ENCODE results near the gene CCDC74A.
"Not testable (repeated sequence)": the region's sequence is repeated elsewhere in the genome, so short reads cannot be mapped to it uniquely, and the experiment has no call there.

CCDC74A gene

GRCh38 chr2:131532723-131533608 is 5.3 kb downstream of the CCDC74A start:
- peaks cover 11% of the 10 kb centered on the region for H3K4me1 Mint-ChIP-seq (ENCODE audit: low read depth)
- not testable (repeated sequence) for H3K27ac Mint-ChIP-seq; H3K36me3 Mint-ChIP-seq (ENCODE audit: low read depth); H3K27me3 Mint-ChIP-seq; H3K9me3 Mint-ChIP-seq; H3K4me3 Mint-ChIP-seq

DNA sequence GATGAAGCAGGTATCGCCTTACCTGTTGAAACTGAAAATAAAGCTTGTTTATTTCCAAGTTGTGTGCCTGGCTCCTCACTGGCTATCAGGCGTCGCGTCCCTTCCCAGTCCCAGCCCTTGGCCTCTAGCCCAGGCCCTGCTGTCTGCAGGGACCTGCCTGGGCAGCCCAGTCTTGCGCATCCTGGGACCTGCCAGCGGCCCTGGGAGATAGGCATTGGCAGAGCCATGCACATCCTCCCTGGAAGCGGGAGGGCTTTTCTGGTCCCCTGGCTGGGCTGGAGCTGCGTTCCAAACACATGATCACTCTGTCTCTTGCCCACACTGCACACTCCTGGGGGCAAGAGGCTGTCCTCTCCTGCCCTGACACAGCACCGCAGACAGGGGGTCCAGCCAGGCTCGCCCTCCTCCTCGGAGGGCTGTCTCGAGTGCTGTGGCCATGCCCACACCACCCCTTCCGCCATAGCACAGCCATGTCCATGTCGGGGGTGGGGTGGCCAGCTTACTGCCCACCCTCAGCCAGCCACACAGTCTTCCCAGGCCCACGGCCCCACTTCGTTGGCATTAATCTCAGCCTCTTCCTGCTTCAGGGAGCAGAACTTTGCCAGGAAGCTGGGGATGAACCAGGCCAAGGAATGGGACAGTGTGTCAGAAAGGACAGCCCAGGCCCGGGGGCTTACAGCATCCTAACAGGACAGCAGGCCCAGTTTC is 6.1 kb downstream of the CCDC74A start:
- not testable (repeated sequence) for H3K4me3 Mint-ChIP-seq; H3K27me3 Mint-ChIP-seq; H3K36me3 Mint-ChIP-seq (ENCODE audit: low read depth); H3K27ac Mint-ChIP-seq; H3K4me1 Mint-ChIP-seq (ENCODE audit: low read depth); H3K9me3 Mint-ChIP-seq

DNA sequence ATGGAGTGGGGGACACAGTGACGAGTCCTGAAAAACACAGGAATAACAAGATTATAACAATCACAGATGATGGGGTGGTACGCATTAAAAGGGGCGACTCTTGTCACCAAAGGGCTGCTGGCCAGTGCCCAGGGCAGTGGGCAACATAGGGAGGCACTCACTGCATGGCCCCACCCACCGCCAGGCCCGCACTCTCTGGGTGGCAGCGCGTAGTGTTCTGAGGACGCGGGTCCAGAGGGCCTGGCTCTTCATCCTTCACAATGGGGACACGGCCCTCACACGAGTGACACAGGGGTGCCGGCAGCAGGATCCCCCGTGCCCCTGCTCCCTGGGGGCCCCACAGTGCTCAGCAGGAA is 6.6 kb downstream of the CCDC74A start:
- H3K4me3 Mint-ChIP-seq; H3K36me3 Mint-ChIP-seq (ENCODE audit: low read depth); H3K27me3 Mint-ChIP-seq; H3K27ac Mint-ChIP-seq; H3K4me1 Mint-ChIP-seq (ENCODE audit: low read depth); H3K9me3 Mint-ChIP-seq: not testable (repeated sequence)

DNA sequence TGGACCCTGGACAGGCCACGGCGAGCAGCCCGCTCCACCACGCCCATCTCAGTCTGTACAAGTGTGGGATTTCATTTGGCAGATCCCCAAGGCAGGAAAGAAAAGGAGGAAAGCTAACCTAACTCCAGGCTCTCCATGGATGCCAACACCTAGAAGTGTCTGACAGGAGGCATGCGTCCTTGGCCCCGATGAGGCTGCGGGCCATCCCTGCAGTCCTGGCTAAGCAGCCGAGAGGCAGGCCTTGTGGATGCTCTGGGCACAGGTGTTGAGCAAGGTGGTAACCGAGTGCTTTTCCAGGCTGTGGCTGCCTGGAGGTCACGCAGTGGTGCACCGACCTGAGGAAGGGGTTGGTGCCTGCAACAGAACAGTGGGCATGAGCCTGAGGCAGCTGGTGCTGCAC is 7.3 kb downstream of the CCDC74A start:
- not testable (repeated sequence) for H3K9me3 Mint-ChIP-seq; H3K4me3 Mint-ChIP-seq; H3K4me1 Mint-ChIP-seq (ENCODE audit: low read depth); H3K27ac Mint-ChIP-seq; H3K27me3 Mint-ChIP-seq; H3K36me3 Mint-ChIP-seq (ENCODE audit: low read depth)

DNA sequence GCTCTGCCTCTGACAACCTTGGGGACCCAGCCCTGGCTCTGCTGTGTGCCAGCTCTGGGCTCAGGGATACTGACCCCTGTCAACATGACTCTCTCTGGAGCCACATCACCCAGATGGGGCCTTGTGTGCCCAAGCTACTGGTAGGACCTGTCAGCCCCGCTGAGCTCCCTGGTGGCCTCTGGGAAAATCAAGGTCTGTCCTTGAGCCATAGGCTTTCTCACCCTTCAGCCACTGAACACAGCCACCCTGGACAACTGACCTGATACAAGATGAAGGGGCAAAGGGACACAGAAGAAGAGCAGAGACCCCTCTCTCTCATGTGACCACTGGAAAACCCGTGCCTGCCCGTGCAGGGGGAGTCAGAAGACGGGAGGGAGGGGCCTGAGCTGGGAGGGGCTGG is 7.8 kb downstream of the CCDC74A start:
- Mint-ChIP-seq H3K27me3 (no peaks in the 10 kb centered on the region), H3K4me1 (ENCODE audit: low read depth) (no peaks in the 10 kb centered on the region), H3K27ac (no peak overlapping the region), H3K36me3 (ENCODE audit: low read depth) (no peaks in the 10 kb centered on the region), H3K9me3 (no peaks in the 10 kb centered on the region), H3K4me3 (no peak overlapping the region)

DNA sequence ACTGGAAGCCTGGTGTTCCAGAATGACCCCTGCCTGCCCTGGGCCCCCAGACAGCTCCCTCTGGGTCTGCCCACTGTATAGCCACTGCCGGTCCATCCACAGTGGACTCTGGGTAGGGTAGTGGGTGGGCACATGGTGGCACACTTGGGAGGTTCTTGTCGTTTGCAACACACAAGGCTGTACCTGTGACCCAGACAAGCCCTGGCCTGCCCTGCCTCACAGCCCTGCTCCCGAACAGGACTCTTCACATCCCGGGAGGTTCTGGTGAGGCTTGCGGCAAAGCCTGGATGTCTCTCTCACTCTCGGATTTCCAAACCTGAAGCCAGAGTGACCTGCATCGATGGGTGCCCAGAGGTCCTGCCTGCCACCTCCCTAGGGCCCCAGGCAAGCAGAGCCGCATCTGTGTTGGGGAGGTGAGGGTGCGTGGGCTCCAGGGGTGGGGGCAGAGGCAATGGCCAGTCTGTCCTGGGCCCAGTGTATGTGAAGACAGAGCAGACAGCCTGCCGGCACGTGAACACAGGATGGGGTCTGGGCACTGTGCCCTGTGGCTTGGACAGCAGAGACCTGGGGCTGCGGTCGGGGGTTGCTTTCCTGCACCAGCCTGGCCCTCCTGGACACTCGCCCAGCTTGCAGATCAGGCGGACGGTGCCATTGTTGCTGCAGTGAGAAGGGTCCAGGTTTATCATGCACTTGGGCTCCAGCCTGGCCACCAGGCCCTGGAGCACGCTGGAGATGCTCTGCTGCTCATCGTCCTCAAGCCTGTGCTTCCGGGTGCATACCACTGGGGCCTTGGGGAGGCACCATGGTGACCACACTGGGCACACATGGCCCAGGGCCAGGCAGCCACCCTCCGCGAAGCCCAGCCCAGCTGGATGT is 8.5 kb downstream of the CCDC74A start:
- H3K27ac Mint-ChIP-seq; H3K4me1 Mint-ChIP-seq (ENCODE audit: low read depth); H3K36me3 Mint-ChIP-seq (ENCODE audit: low read depth); H3K4me3 Mint-ChIP-seq; H3K27me3 Mint-ChIP-seq; H3K9me3 Mint-ChIP-seq: not testable (repeated sequence)

GRCh38 chr2:131536841-131537240 is 9.2 kb downstream of the CCDC74A start:
- H3K27me3 Mint-ChIP-seq; H3K27ac Mint-ChIP-seq; H3K4me3 Mint-ChIP-seq; H3K4me1 Mint-ChIP-seq (ENCODE audit: low read depth); H3K9me3 Mint-ChIP-seq; H3K36me3 Mint-ChIP-seq (ENCODE audit: low read depth): not testable (repeated sequence)

- not testable (repeated sequence) for H3K9me3 Mint-ChIP-seq; H3K4me3 Mint-ChIP-seq; H3K4me1 Mint-ChIP-seq (ENCODE audit: low read depth); H3K27ac Mint-ChIP-seq; H3K27me3 Mint-ChIP-seq; H3K36me3 Mint-ChIP-seq (ENCODE audit: low read depth)
Observed at GRCh38 chr2:131538856-131539255, 11.2 kb downstream of the CCDC74A start.

DNA sequence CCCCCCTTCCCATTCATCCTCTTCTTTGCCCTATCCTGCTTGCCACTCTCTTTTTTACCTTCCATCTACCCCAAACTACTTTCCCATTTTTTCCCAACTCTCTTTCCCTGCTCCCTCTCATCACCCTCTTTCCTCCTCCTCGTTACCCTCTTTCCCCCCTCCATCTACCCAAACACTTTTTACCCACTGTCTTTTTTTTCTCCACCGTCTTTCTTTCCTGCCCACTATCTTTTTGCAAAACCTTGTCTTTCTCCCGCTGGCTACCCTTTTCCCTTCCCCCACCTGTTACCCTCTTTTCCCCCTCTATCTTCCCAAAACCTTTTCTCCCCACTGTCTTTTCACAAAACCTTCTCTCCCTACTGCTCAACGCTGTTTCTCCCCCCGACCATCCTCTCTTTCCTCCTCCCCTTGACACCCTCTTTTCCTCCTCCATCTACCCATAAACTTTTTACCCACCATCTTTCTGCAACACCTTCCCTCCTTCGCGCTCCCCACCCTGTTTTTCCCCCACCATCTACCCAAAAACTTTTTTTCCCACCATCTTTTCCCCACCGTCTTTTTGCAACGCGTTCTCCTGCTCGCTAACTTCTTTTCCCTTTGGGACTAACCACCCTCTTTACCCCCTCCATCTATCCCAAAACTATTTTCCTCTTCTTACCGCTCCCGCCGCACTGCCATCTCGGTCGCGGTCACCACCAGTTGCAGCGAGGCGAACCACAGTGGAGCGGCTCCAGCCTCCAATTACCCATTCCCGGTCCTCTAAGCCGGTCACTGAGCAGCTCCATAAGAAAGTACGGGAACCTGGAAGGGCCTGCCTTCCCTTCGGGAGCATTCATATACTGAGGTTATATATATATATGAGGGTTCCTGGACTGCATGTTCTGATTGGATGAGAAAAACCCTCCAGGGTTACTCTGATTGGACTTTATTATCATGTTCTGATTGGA is 15.0 kb downstream of the CCDC74A start:
- no peak overlapping the region for H3K27ac Mint-ChIP-seq
- no peaks in the 10 kb centered on the region for H3K27me3 Mint-ChIP-seq
- no peaks in the 10 kb centered on the region for H3K36me3 Mint-ChIP-seq (ENCODE audit: low read depth)
- H3K4me3 Mint-ChIP-seq = no peak overlapping the region
- peaks cover 3% of the 10 kb centered on the region for H3K9me3 Mint-ChIP-seq
- H3K4me1 Mint-ChIP-seq (ENCODE audit: low read depth) = no peaks in the 10 kb centered on the region

DNA sequence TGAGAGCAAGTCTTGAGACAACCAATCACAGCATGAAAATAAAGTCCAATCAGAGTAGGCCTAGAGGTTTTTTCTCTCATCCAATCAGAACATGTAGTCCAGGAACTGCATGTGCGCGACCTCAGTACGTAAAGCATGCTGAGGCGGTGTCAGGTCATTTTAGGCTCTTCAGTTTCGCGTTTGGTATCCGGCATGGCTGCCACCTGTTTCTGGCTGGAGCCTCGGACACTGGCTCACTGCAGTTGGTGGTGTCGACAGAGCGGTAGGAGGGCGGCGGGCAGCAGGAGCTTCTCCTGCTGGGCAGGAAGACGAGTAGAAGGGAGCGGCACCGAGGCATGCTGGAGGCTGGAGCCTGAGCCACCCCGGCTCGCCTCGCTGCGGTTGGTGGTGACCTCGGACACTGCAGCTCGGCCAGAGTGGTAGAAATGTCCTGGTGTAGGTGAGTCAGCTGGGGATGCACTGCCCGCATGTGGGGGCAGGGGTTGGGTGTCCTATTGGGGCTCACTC is 15.8 kb downstream of the CCDC74A start:
- no peaks in the 10 kb centered on the region for H3K36me3 Mint-ChIP-seq (ENCODE audit: low read depth)
- no peaks in the 10 kb centered on the region for H3K4me1 Mint-ChIP-seq (ENCODE audit: low read depth)
- H3K27me3 Mint-ChIP-seq = no peaks in the 10 kb centered on the region
- no peak overlapping the region for H3K4me3 Mint-ChIP-seq
- peaks cover 3% of the 10 kb centered on the region for H3K9me3 Mint-ChIP-seq
- no peak overlapping the region for H3K27ac Mint-ChIP-seq

GRCh38 chr2:131544006-131544812 is 16.5 kb downstream of the CCDC74A start:
- not testable (repeated sequence) for H3K4me1 Mint-ChIP-seq (ENCODE audit: low read depth); H3K27ac Mint-ChIP-seq; H3K27me3 Mint-ChIP-seq; H3K9me3 Mint-ChIP-seq; H3K4me3 Mint-ChIP-seq; H3K36me3 Mint-ChIP-seq (ENCODE audit: low read depth)

DNA sequence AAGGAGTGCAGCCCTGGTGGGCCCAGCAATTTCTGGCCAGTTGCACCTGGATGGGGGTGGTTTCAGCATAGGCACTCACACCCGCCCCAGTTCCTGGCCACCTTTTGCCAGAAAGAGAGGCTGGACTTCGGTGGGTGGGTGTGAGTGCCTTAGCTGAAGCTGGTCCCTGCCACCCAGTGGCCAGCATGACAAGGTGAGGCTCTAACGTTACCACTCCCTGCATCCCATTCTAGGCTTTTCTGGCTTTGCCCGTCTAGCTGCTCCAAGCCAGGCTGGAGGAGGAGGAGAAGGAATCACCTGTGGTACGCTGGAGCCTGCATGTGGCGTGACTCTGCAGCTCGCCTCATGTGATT is 17.1 kb downstream of the CCDC74A start:
- H3K27me3 Mint-ChIP-seq; H3K4me3 Mint-ChIP-seq; H3K9me3 Mint-ChIP-seq; H3K36me3 Mint-ChIP-seq (ENCODE audit: low read depth); H3K4me1 Mint-ChIP-seq (ENCODE audit: low read depth); H3K27ac Mint-ChIP-seq: not testable (repeated sequence)

GRCh38 chr2:131552871-131553270 is 25.2 kb downstream of the CCDC74A start:
- Mint-ChIP-seq H3K36me3 (ENCODE audit: low read depth) (no peaks in the 10 kb centered on the region), H3K9me3 (no peaks in the 10 kb centered on the region), H3K27me3 (peaks cover 10% of the 10 kb centered on the region), H3K27ac (no peak overlapping the region), H3K4me1 (ENCODE audit: low read depth) (no peaks in the 10 kb centered on the region), H3K4me3 (no peak overlapping the region)

DNA sequence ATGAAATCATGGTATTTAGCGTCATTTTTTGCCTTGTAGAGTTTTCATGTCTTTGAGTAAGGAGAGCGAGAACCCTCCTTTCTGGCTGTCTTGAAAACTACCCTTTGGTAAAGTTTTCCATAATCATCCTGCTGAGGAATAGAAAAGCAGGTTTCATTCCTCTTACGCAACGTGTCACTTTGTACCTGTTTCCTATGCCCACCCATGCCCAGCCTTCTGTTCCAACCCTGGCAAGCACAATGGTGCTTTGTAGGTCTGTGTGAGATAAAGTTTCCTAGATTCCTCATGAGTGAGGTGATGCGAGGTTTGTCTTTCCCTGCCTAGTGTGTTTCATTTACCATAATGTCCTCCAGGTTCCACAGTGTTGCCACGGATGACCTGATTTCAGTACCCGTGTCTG is 29.3 kb downstream of the CCDC74A start:
- Mint-ChIP-seq H3K36me3 (ENCODE audit: low read depth) (no peaks in the 10 kb centered on the region), H3K4me1 (ENCODE audit: low read depth) (no peaks in the 10 kb centered on the region), H3K27me3 (peaks cover 12% of the 10 kb centered on the region), H3K27ac (no peak overlapping the region), H3K4me3 (no peak overlapping the region), H3K9me3 (no peaks in the 10 kb centered on the region)

Measured in stimulated activated naive CD8-positive, alpha-beta T cell treated with anti-CD3 and anti-CD28 coated beads, Interleukin-15, Interleukin-2, amounts not matched to agents 100 ng/mL and 50 ng/mL, for 24 hours (primary cell).